ENCODE data around the gene ENC1. TPM values are rescaled to one million over a fixed set of nuclear protein-coding genes. Genes with fewer than 3 reads are reported as not detected.

The ENC1 gene
- total RNA-seq, 1 experiment from 2014 or later: 30.0 TPM

GRCh38 chr5:74587300-74587699 lies 53.2 kb downstream of the ENC1 start:
- ChIA-PET CTCF (no interaction called here), POLR2A (interaction anchor here (1.3 kb wide), 1 partner anchor 12 kb away, joined by 3 read pairs; no protein-coding TSS in a partner anchor), RAD21 (ENCODE audit: low non-redundant PET in 1 of 2, low total read pairs in 2 of 2, uncharacterized antibody in 2 of 2, unreplicated experiment in 2 of 2) (no interaction called here)
- no peak overlapping the region for H3K27ac ChIP-seq (ENCODE audit: low read depth, low read length)
- H3K4me1 ChIP-seq (ENCODE audit: control insufficient read depth in 1 of 2, insufficient read depth in 2 of 2, low read length in 2 of 2): no peaks in the 10 kb centered on the region
- ATAC-seq (no peak), DNase-seq (ENCODE audit: low read depth, low spot score) (no peak)
- no peaks in the 10 kb centered on the region for H4K20me1 ChIP-seq (ENCODE audit: insufficient read depth)
- TF ChIP-seq EZH2phosphoT487 (IDR thresholded peaks at IDR 0.05; ENCODE audit: borderline replicate concordance) (no peak), REST (IDR thresholded peaks at IDR 0.05; ENCODE audit: low read depth) (no peak), CBX3 (IDR thresholded peaks at IDR 0.05; ENCODE audit: low read depth) (no peak), EGR1 (IDR thresholded peaks at IDR 0.05; ENCODE audit: low read depth) (no peak), ATF3 (IDR thresholded peaks at IDR 0.05) (no peak), ZNF274 (IDR thresholded peaks at IDR 0.05; ENCODE audit: low read depth, low read length) (no peak)
- H3K9me2 ChIP-seq (ENCODE audit: insufficient read depth): no peaks in the 10 kb centered on the region
- no peak overlapping the region for H3K4me3 ChIP-seq (replicated peaks in 1 of 2; ENCODE audit: low read depth in 1 of 2, low read length in 2 of 2)
- no peaks in the 10 kb centered on the region for H3K36me3 ChIP-seq (ENCODE audit: control insufficient read depth in 1 of 2, insufficient read depth in 2 of 2, low read length in 2 of 2)
- intact Hi-C loops (cut with micrococcal nuclease): no loop called here
- H2AFZ ChIP-seq (ENCODE audit: low read depth, low read length, poor library complexity, severe bottlenecking): no peak overlapping the region
- H3K4me2 ChIP-seq (ENCODE audit: low read length): no peak overlapping the region
- no peaks in the 10 kb centered on the region for H3K27me3 ChIP-seq (ENCODE audit: insufficient read depth, low read length)
- BruUV-seq (replicated peaks): no TSS peak
- H3K9me3 ChIP-seq (ENCODE audit: control insufficient read depth in 1 of 2, insufficient read depth in 1 of 2, low read depth in 1 of 2, low read length in 2 of 2): no peaks in the 10 kb centered on the region
- H3K79me2 ChIP-seq (ENCODE audit: insufficient read depth, low read length): no peaks in the 10 kb centered on the region
- no peak overlapping the region for H3K9ac ChIP-seq (ENCODE audit: low read length)

- CTCF ChIA-PET: no interaction called here
- H4K20me1 ChIP-seq (ENCODE audit: insufficient read depth): no peaks in the 10 kb centered on the region
Observed at GRCh38 chr5:74586856-74587255, 53.7 kb downstream of the ENC1 start.

More at GRCh38 chr5:74586856-74587255, 53.7 kb downstream of the ENC1 start:
- Histone ChIP-seq H3K9me3 (ENCODE audit: control insufficient read depth in 1 of 2, insufficient read depth in 1 of 2, low read depth in 1 of 2, low read length in 2 of 2) (no peaks in the 10 kb centered on the region), H3K36me3 (ENCODE audit: control insufficient read depth in 1 of 2, insufficient read depth in 2 of 2, low read length in 2 of 2) (no peaks in the 10 kb centered on the region), H3K9me2 (ENCODE audit: insufficient read depth) (no peaks in the 10 kb centered on the region), H3K4me3 (replicated peaks in 1 of 2; ENCODE audit: low read depth in 1 of 2, low read length in 2 of 2) (no peak overlapping the region), H3K27me3 (ENCODE audit: insufficient read depth, low read length) (no peaks in the 10 kb centered on the region), H3K27ac (ENCODE audit: low read depth, low read length) (no peak overlapping the region), H3K9ac (ENCODE audit: low read length) (no peak overlapping the region), H3K79me2 (ENCODE audit: insufficient read depth, low read length) (no peaks in the 10 kb centered on the region), H2AFZ (ENCODE audit: low read depth, low read length, poor library complexity, severe bottlenecking) (no peak overlapping the region), H3K4me1 (ENCODE audit: control insufficient read depth in 1 of 2, insufficient read depth in 2 of 2, low read length in 2 of 2) (no peaks in the 10 kb centered on the region; a peak in 1 of 4 replicates), H3K4me2 (ENCODE audit: low read length) (no peak overlapping the region)
- ChIA-PET POLR2A (no interaction called here), RAD21 (ENCODE audit: low non-redundant PET in 1 of 2, low total read pairs in 2 of 2, uncharacterized antibody in 2 of 2, unreplicated experiment in 2 of 2) (no interaction called here)
- no TSS peak for BruUV-seq (replicated peaks)
- DNase-seq (ENCODE audit: low read depth, low spot score) (no peak), ATAC-seq (no peak)
- TF ChIP-seq CEBPB (IDR thresholded peaks at IDR 0.05; ENCODE audit: low read depth): no peak
- no peak for TF ChIP-seq SP1 (IDR thresholded peaks at IDR 0.05; ENCODE audit: low read depth)
- TF ChIP-seq SRF (IDR thresholded peaks at IDR 0.05; ENCODE audit: low read depth): no peak
- TF ChIP-seq EZH2 (IDR thresholded peaks at IDR 0.05): no peak
- TF ChIP-seq ZNF274 (IDR thresholded peaks at IDR 0.05; ENCODE audit: low read depth, low read length): no peak
- no peak for TF ChIP-seq POLR2AphosphoS5 (IDR thresholded peaks at IDR 0.05; ENCODE audit: low read depth, low read length)
- TF ChIP-seq ZFX (IDR thresholded peaks at IDR 0.05): no peak
- no peak for TF ChIP-seq EZH2phosphoT487 (IDR thresholded peaks at IDR 0.05; ENCODE audit: borderline replicate concordance)
- intact Hi-C loops (cut with micrococcal nuclease): no loop called here

Measured in HCT116 (cell line).